H9 (cell line): Measurements from ENCODE around the gene ARHGEF7. TPM values are rescaled to one million over a fixed set of nuclear protein-coding genes. Genes with fewer than 3 reads are reported as not detected.
A peak's percentile ranks its signal among the peaks of the same experiment; 100 is the strongest.

Source experiments
- DNase-seq: peaks from one replicate; pipeline ENCODE4 v3.0.0-alpha.2; 2017
- H2AFZ ChIP-seq: one replicate; pipeline ENCODE4 v1.6.1; 2013; ENCODE audit warnings: mild to moderate bottlenecking, low read length, control low read depth, moderate library complexity
- H2AK5ac ChIP-seq: 2 replicates; pipeline ENCODE4 v1.6.1; 2013; ENCODE audit warnings: low read length, control low read depth, mixed read lengths; ENCODE audit not compliant: insufficient read length
- H2BK120ac ChIP-seq: one replicate; pipeline ENCODE4 v1.6.1; 2013; ENCODE audit warnings: low read depth, mild to moderate bottlenecking, low read length, control low read depth, inconsistent platforms; ENCODE audit not compliant: poor library complexity, severe bottlenecking
- H2BK12ac ChIP-seq: 2 replicates; pipeline ENCODE4 v1.6.1; 2013; ENCODE audit warnings: low read length, control low read depth, mixed read lengths, low read depth; ENCODE audit not compliant: insufficient read length
- H2BK15ac ChIP-seq: 2 replicates; pipeline ENCODE4 v1.6.1; 2013; ENCODE audit warnings: low read depth, low read length, control low read depth
- H2BK20ac ChIP-seq: one replicate; pipeline ENCODE4 v1.6.1; 2013; ENCODE audit warnings: low read depth, mild to moderate bottlenecking, low read length, control low read depth, inconsistent platforms; ENCODE audit not compliant: poor library complexity, severe bottlenecking
- H2BK5ac ChIP-seq: 2 replicates; pipeline ENCODE4 v1.6.1; 2013; ENCODE audit warnings: low read length, control low read depth, mixed read lengths; ENCODE audit not compliant: insufficient read length
- H3K14ac ChIP-seq: 2 replicates; pipeline ENCODE4 v1.6.1; 2013; ENCODE audit warnings: low read length, control low read depth; ENCODE audit not compliant: insufficient read depth
- H3K18ac ChIP-seq: 2 replicates; pipeline ENCODE4 v1.6.1; 2013; ENCODE audit warnings: low read depth, mild to moderate bottlenecking, mixed read lengths, low read length, control low read depth; ENCODE audit not compliant: insufficient read length
- H3K23ac ChIP-seq: 2 replicates; pipeline ENCODE4 v1.6.1; 2013; ENCODE audit warnings: low read length, control low read depth, mixed read lengths, low read depth; ENCODE audit not compliant: insufficient read length
- H3K23me2 ChIP-seq: 2 replicates; pipeline ENCODE4 v1.6.1; 2013; ENCODE audit warnings: low read depth, mild to moderate bottlenecking, mixed read lengths, low read length, control low read depth; ENCODE audit not compliant: insufficient read length, poor library complexity, severe bottlenecking
- H3K27ac ChIP-seq: 2 replicates; pipeline ENCODE4 v1.5.1; 2013; ENCODE audit warnings: low read length, control low read depth, mixed read lengths, low read depth; ENCODE audit not compliant: insufficient read length
- H3K27me3 ChIP-seq: 2 replicates; pipeline ENCODE4 v1.6.1; 2013; ENCODE audit warnings: low read length, control low read depth, inconsistent platforms; ENCODE audit not compliant: insufficient read depth
- H3K4ac ChIP-seq: 2 replicates; pipeline ENCODE4 v1.6.1; 2013; ENCODE audit warnings: low read depth, mild to moderate bottlenecking, control low read depth, inconsistent platforms, low read length, moderate library complexity
- H3K4me1 ChIP-seq: 2 replicates; pipeline ENCODE4 v1.6.1; 2013; ENCODE audit warnings: low read length, control low read depth, inconsistent platforms; ENCODE audit not compliant: insufficient read depth
- H3K4me2 ChIP-seq: 2 replicates; pipeline ENCODE4 v1.6.1; 2013; ENCODE audit warnings: low read length, control low read depth, mixed read lengths; ENCODE audit not compliant: insufficient read length, insufficient read depth
- H3K56ac ChIP-seq: 2 replicates; pipeline ENCODE4 v1.6.1; 2013; ENCODE audit warnings: low read depth, mild to moderate bottlenecking, mixed read lengths, low read length, control low read depth; ENCODE audit not compliant: insufficient read length
- H3K79me1 ChIP-seq: 2 replicates; pipeline ENCODE4 v1.6.1; 2013; ENCODE audit warnings: low read depth, mild to moderate bottlenecking, moderate library complexity, low read length, control low read depth, inconsistent platforms; ENCODE audit not compliant: insufficient read depth, poor library complexity, severe bottlenecking
- H3K79me2 ChIP-seq: 2 replicates; pipeline ENCODE4 v1.6.1; 2013; ENCODE audit warnings: low read length, control low read depth, inconsistent platforms; ENCODE audit not compliant: insufficient read depth
- H3K9ac ChIP-seq: 2 replicates; pipeline ENCODE4 v1.6.1; 2013; ENCODE audit warnings: low read length, control low read depth, mixed read lengths; ENCODE audit not compliant: insufficient read length; ENCODE audit errors: extremely low read depth
- H3K9me3 ChIP-seq: one replicate; pipeline ENCODE4 v1.6.1; 2013; ENCODE audit warnings: low read depth, low read length, inconsistent platforms; ENCODE audit not compliant: control insufficient read depth
- H3T11ph ChIP-seq: one replicate; pipeline ENCODE4 v1.6.1; 2013; ENCODE audit warnings: mild to moderate bottlenecking, low read length, control low read depth, inconsistent platforms
- H4K20me1 ChIP-seq: one replicate; pipeline ENCODE4 v1.6.1; 2013; ENCODE audit not compliant: control insufficient read depth, insufficient read length, insufficient read depth
- H4K5ac ChIP-seq: 2 replicates; pipeline ENCODE4 v1.6.1; 2013; ENCODE audit warnings: low read depth, mild to moderate bottlenecking, mixed read lengths, low read length, control low read depth; ENCODE audit not compliant: insufficient read length
- H4K8ac ChIP-seq: replicated peaks from 2 replicates; pipeline ENCODE4 v1.6.1; 2013; ENCODE audit warnings: low read length, control low read depth, mixed read lengths, low read depth; ENCODE audit not compliant: insufficient read length
- H4K91ac ChIP-seq: 2 replicates; pipeline ENCODE4 v1.6.1; 2013; ENCODE audit warnings: low read depth, mild to moderate bottlenecking, moderate library complexity, mixed read lengths, low read length, control low read depth; ENCODE audit not compliant: insufficient read length
- H3K27ac Mint-ChIP-seq, 3 experiments: 2 replicates in 2 of 3; 3 replicates in 1 of 3; pipeline ENCODE4 v1.8.0; 2020 to 2021; ENCODE audit warnings: mixed read lengths in 3 of 3, mild to moderate bottlenecking in 1 of 3, moderate library complexity in 1 of 3
- H3K27me3 Mint-ChIP-seq: 2 replicates; pipeline ENCODE4 v1.8.0; 2021; ENCODE audit warnings: low read depth, mild to moderate bottlenecking, moderate library complexity, mixed read lengths
- H3K36me3 Mint-ChIP-seq, 3 experiments: 2 replicates in 2 of 3; 3 replicates in 1 of 3; pipeline ENCODE4 v1.8.0; 2020 to 2021; ENCODE audit warnings: low read depth in 3 of 3, mixed read lengths in 3 of 3; ENCODE audit not compliant: insufficient read depth in 1 of 3
- H3K4me1 Mint-ChIP-seq, 2 experiments: 2 replicates each; pipeline ENCODE4 v1.8.0; 2020; ENCODE audit warnings: mixed read lengths in 2 of 2
- H3K4me3 Mint-ChIP-seq, 2 experiments: 2 replicates in 1 of 2; 3 replicates in 1 of 2; pipeline ENCODE4 v1.8.0; 2020 to 2021; ENCODE audit warnings: mild to moderate bottlenecking in 2 of 2, mixed read lengths in 2 of 2, moderate library complexity in 1 of 2
- H3K9me3 Mint-ChIP-seq, 2 experiments: 2 replicates in 1 of 2; 3 replicates in 1 of 2; pipeline ENCODE4 v1.8.0; 2020; ENCODE audit warnings: mild to moderate bottlenecking in 2 of 2, mixed read lengths in 2 of 2, moderate library complexity in 1 of 2
- WGBS: extraction: QIAGEN DNeasy Blood & Tissue Kit; methylation state at CpG from one replicate; pipeline ENCODE4 v1.1.7; 2013; ENCODE audit warnings: missing lambda C conversion rate, low lambda C conversion rate, mixed read lengths; ENCODE audit not compliant: insufficient read length; ENCODE audit errors: extremely low coverage; 5-methylcytosine and 5-hydroxymethylcytosine counted together
- total RNA-seq: library from RNA; stranded (reverse); gene quantifications from 2 replicates; pipeline ENCODE4 v1.2.1, GENCODE V29; 2021
- TF ChIP-seq, protein P1 (sequence below): fragments of 200-600 bp; sonication (generic); conservative IDR thresholded peaks from 3 replicates; pipeline ENCODE4 v1.8.0; 2021; ENCODE audit warnings: antibody characterized with exemption, mild to moderate bottlenecking

The ARHGEF7 gene
- total RNA-seq, 1 experiment from 2014 or later = 51.9 TPM

DNA sequence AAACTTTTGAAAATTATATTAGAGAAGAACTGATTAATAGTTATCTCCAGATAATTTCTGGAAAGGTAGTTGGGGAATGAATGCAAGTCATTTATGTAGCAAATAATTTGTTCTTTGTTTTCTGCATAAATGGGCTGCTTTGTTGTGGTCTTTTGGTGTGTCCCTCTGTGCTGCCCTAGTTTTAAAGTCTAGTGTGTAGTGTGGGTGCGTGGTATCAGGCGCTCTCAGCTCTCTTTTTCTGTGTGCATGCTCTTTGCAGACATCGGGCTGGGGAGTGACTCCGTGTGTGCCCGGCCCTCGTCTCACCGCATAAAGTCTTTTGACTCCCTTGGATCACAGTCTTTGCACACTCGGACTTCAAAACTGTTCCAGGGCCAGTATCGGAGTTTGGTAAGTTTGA is 94.5 kb downstream of the ARHGEF7 start:
- Histone ChIP-seq H2BK20ac (no peak overlapping the region), H3K4me2 (no peak overlapping the region), H2AK5ac (no peak overlapping the region), H4K8ac (no peak overlapping the region), H4K5ac (no peak overlapping the region), H3K79me2 (peaks cover 11% of the 10 kb centered on the region; the same call in 1 of the 2 replicates), H3K23me2 (no peaks in the 10 kb centered on the region), H3K9ac (no peak overlapping the region), H3K23ac (no peak overlapping the region), H4K91ac (no peak overlapping the region), H2BK15ac (no peak overlapping the region), H3K18ac (no peak overlapping the region), H4K20me1 (no peaks in the 10 kb centered on the region), H3K14ac (no peak overlapping the region), H2BK5ac (no peak overlapping the region), H3K56ac (no peak overlapping the region), H3T11ph (no peak overlapping the region), H2AFZ (no peak overlapping the region), H3K9me3 (no peaks in the 10 kb centered on the region), H3K27ac (peak overlapping the region; percentile 25), H2BK12ac (no peak overlapping the region), H3K79me1 (peaks cover 14% of the 10 kb centered on the region), H3K4me1 (peaks cover 11% of the 10 kb centered on the region; the same call in 1 of the 2 replicates), H3K27me3 (no peaks in the 10 kb centered on the region), H2BK120ac (no peak overlapping the region), H3K4ac (no peak overlapping the region)
- Mint-ChIP-seq H3K36me3 (peaks cover 0 to 13% (median 7%) of the 10 kb centered on the region in 3 experiments; a peak in 6 of 7 replicates), H3K4me3 (no peak overlapping the region), H3K27me3 (no peaks in the 10 kb centered on the region; the same call in 1 of the 2 replicates), H3K9me3 (no peaks in the 10 kb centered on the region), H3K27ac (peak overlapping the region in 1 of 3 experiments; percentile 31; a peak in 3 of 7 replicates), H3K4me1 (peaks cover 76% of the 10 kb centered on the region in 2 experiments)
- DNase-seq = no peak
- no CpG with 5 or more reads among the region's 9 CpGs for WGBS
- TF ChIP-seq, protein P1, sequence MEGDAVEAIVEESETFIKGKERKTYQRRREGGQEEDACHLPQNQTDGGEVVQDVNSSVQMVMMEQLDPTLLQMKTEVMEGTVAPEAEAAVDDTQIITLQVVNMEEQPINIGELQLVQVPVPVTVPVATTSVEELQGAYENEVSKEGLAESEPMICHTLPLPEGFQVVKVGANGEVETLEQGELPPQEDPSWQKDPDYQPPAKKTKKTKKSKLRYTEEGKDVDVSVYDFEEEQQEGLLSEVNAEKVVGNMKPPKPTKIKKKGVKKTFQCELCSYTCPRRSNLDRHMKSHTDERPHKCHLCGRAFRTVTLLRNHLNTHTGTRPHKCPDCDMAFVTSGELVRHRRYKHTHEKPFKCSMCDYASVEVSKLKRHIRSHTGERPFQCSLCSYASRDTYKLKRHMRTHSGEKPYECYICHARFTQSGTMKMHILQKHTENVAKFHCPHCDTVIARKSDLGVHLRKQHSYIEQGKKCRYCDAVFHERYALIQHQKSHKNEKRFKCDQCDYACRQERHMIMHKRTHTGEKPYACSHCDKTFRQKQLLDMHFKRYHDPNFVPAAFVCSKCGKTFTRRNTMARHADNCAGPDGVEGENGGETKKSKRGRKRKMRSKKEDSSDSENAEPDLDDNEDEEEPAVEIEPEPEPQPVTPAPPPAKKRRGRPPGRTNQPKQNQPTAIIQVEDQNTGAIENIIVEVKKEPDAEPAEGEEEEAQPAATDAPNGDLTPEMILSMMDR = no peak
